DMS 273 (cell line): ENCODE measurements around the gene ERP27.

Experiments
- DNase-seq: peaks from one replicate; lab custom pipeline; 2025; ENCODE audit not compliant: unreplicated experiment; lab: John Stamatoyannopoulos, UW

Gene ERP27

DNA sequence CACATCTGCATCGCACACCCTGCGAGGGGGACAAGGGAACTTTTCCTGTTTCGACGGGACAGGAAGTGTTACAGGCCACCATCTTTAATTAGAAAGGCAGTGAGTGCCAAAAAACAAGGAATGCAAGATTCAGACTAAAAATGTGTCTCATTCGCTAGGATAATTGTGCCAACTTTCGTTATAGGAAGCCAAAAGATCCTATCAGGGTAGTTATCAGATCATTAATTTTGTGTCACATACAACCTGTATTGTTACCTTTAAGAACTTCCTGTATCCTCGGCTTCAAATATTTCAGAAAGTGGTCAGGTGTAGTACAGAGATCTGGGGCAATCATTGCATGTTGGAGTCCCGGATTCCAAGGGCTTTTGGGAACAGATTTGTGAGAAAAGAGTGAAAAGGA lies 33.5 kb downstream of the ERP27 start:
- no peak for DNase-seq

DNA sequence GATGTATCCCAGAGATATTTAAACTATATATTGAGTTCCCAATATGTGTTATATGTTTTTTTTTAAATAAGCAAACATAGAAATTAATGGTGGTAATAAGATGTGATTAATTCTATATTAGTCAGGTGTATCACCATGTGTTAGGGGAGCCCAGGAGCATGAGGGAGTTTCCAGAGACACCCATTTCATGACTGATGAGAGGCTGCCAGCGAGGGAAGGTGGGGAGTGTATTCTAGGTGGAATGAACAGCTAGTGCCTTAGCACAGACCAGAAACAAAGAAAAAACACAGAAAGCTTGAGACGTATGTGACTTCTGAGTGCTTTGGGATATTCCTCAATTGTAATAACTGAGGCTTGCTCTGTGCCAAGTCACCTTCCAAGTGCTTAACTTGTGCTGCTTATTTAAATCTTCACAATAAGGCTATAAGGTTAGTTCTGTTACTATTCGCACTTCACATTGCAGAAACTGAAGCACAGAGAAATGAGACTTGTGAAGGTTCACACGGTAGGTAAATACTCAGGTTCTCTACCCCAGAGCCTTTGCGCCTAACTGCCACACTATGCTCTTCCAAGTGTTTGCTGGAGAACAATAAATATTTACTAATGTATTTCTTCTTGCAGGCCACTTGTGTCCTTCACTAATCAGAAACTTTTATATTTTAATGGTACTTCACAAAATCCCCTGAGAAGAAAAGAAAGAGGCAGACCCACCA lies 34.8 kb downstream of the ERP27 start:
- DNase-seq, result no peak

DNA sequence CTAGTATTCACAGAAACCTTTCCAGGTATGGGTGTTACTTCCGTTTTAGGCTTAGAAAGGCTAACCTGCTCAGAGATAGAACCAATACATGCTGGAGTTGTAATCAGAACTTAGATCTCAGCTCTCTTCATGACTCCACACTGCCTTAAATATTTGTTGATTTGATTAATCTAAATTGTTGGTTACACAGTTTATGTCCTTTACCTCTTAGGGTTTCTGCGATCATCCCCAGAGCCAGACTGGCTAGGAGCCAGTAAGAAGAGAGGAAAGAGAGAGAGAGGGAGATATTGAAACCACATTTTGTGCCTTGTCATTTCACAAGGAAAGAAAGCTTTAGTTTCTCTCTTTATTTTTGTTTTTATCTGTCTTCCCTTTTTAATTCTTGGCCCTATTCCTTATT lies 35.9 kb downstream of the ERP27 start:
- DNase-seq, result peak; percentile 1

DNA sequence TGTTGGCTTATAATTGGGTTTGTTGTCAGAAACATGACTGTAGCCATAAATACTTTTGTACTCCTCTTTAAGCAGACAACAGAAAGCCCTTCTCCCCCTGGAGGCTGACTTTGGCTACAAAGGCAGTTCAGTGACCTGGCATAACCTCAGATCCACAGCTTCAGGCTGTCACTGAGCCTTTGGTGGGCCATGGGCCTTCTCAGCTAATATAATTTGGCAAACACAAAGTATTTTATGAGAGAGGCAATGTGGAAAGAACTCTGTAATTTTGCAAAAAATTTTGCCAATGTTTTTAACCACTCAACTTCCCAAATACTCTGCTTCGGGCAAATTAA lies 37.1 kb downstream of the ERP27 start:
- DNase-seq, result peak; percentile 16

DNA sequence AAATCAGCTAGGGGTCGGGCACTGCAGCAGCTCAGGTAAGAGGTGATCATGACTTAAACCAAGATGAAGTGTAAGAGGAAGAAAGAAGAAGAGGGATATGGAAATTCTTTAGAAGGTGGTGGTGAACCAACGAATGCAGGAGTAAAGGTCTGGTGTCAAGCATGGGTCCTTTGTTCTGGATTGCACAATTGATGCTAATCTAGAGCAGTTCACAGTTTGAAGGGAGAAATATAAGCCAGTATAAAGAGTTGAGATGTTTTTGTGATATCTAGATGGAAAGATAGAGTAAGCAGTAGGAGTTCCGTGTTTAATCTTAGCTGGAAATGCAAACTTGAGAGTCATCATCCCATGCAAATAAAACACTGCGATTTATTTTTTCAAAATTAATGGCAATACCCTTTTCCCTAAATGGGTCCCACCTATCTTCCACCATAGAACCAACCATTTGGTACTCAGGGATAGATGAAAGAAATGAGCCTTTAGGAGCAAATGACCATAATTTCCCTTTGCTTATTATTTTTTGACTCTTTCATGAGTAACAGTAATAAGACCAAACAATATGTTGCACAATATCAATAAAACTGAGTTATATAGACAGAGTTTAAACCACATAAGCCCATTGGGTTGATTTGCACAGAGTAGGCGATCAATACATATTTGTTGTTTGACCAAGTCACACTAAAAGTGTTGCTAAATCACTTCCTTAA lies 37.7 kb downstream of the ERP27 start:
- no peak for DNase-seq

DNA sequence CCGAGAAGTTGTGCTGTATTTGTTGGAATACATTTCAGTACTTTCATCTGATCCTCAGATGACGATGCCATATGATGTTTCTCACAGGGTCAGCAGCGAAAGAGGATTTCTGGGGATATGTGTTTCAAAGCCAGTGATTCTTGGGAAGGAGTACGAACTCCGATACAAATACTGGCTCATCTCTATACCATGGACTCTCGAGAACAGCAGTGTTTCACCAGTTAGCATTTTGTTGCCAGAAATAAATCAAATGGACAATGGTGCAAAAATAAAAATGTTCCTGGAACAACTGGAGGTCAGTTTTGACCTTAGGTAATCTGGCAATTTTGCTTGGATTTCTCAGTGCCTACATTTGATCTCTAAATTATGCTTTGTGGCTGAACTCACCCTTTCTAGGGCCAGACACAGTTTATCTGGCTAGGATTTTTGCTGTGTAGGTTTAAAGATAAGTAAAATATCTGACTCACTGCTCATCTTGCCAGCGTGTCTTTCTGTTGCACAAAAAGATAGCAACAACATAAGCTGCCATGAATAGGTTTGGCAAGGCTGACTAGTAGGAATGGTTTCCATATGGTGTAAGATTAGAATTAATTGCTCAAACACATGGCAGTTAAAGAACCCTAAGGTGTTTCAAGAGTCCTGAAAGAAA lies 41.7 kb downstream of the ERP27 start:
- peak; percentile 88 for DNase-seq

DNA sequence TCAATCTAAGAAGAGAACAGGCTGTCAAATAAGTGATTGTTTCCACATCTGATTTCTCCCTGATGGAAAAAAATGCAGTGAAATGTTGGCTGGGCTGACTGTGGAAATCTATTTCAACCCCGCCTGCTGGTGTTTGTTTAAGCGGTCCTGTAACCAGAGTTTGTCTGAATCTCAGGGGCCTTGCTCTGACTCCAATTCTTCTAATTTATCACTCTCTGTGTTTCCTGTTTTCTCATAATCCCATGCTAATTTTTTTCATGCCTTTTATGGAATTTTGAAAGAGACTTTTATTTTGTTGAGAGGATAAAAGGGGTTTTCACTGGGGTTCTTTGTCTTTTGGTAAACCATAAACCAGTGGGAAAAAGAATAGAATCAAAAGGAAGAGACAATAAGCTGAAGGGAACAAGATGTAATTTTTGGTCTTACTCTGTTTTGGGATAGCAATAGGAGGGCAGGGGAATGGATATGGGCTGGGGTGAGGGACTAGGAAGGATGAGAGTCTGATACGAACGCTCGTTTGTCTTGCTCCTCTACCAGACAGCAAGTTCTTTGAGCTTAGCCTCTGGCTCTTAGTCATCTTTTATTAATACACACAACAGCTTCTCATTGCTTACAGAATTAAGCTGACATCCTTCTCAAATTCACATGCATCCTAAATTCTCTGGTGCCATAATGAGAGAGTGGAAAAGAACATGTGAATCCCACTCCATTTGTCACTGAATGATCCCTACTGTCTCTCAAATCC lies 44.7 kb downstream of the ERP27 start:
- DNase-seq, result no peak

DNA sequence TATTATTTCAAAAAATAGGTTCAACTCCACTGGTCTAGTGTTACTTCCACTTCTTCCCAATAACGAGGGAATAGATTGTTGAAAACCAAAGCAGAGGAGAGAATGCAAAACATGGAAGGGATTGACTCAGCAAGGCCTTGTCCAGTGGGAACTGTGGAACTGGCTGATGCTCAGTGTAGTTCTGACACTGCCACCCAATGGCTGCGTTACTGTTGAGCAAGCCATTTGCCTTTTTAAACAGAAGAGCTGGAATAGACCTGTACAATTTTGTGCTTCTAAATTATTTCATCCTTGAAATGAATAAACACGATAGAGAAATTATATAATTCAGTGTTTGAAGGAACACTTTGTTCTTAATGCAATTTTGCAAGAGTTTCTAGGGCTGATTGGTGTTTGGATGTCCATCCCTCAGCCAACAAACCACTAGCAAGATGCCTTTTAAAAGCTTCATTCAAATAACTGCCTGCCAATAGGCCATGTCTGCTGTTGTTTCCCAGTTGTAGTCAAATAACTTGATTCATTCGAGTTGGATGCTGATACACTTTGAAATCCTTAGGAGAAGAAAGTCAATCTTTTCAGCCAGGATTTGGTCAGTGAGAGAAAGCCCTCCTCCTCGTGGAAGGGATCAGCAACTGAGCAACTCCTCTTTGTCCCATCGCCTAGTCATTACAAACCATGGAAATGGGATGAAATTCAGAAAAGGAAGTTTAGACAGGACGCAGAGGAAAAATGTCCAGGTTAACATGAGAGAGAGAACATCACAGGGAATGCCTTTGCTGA lies 45.4 kb downstream of the ERP27 start:
- peak; percentile 32 for DNase-seq

DNA sequence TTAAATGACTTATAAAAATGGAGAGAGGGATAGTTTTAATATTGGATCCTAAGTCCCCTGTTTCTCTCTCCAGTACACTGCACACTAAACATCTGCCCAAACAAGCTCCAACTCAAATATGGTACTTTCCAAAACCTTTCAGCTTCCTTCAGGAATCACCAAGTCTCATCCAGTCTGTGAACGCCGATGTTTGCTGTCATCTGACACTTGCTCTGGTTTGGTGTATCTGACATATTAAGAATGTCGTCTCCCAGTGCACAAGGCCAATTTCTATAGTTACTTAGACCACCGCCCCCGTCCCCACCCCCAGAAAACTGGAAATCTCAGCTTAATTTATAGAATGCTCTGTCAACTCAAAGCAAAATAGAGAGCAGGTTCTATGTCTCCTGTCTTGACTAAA lies 47.6 kb downstream of the ERP27 start:
- no peak for DNase-seq

DNA sequence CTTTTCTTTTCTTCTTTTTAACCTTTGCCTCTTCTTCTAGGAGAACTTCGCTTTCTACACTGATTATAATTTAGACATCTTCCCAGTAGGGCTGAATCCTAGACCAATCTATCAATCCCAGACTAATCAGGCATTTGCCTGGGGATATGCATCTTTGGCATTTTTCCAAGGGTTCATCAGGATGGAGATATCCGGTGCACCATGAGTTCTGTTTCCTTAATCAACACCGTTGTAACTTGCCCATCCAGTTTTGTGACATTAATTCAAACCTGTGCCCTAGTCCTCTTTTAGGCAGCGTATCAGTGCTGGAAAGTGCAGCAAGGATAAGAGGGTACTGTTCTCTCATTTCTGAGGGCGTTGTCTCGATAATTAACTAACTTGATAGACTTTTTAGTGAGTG lies 52.1 kb downstream of the ERP27 start:
- DNase-seq, result peak; percentile 38

DNA sequence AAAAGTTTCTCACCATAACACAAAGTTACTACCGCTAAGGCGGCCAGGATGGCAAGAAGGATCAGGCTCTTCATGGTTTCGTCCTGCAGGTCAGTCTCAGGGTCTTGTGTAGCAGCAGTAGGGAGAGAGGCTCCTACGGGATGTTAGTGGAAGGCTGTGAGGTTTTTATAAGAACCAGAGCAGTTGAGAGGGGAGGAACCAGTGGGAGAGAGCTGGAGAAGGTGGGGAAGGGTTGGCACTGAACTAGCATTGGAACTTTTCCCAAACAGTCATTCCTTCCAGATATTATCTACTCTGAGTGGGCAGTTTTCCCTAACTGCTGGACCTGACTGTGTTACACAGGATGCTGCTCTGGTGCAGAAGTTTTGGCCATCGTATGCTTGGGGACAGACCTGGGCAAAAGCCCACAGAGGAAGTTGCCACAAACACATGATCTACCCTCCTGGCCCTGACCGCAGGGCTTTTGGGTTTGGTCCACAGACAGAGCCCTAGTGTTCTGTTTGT lies 52.6 kb downstream of the ERP27 start, which contains the start of gene MGP:
Gene MGP (minus strand): TSS at position 137 of the 504 bp plus-strand sequence. CDS start 63 bp downstream, at position 74.
- peak; percentile 70 for DNase-seq

DNA sequence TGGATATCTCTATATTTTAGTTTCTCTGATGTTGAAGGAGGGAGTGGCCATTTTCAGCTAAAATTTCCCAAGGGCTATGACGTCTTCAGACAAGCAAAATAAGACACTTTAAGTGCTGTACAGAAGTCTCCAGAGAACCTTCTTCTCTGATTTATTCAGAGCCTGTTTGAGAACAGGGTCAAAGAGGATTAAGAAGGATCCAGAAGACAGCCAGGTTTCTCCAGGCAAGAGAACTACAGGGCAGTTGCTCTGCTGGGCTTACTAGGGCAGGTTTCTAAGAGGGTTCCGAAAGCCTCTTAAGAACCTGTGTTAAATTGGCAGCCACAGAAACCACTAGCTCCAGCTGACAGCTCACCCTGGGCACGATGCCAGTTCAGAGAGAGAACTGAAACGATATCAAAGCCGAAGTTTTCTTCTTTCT lies 53.9 kb downstream of the ERP27 start:
- peak; percentile 92 for DNase-seq

DNA sequence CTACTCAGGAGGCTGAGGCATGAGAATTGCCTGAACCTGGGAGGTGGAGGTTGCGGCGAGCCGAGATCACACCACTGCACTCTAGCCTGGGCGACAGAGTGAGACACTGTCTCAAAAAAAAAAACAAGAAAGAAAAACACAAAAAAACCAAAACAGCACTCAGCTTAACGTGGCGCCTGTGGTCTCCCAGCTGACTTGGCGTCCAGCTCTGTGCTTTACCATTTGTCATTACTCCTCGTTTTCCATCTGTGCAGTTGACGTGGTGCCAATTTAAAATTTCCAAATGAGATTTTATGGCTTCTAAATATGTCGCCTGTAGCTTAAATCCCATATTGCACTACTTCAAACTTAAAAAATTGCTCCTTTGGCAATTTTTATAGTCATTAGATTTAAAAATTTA lies 54.7 kb downstream of the ERP27 start:
- DNase-seq, result peak; percentile 82

DNA sequence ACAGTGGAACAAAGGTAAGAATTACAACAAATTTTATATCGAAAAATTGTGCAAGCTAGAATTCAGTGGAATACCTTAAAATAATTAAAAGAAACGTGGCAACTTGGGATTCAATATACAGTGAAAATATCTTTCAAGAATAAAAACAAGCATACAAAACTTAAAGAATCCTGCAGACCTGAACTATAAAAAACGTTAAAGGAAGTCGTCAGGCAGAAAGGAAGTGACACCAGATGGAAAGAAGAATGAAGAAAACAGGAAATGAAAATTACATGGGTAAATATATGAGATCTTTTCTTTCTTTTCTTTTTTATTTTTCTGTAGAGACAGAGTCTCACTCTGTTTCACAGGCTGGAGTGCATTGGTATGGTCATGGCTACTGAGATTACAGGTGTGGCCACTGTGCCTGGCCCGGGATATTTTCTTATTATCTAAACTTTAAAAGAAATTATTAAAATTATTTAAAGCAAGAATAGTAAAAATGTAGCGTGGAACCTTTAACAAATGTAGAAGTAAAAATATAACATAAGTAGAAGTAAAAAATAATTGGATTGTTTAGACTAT lies 57.4 kb downstream of the ERP27 start:
- no peak for DNase-seq

DNA sequence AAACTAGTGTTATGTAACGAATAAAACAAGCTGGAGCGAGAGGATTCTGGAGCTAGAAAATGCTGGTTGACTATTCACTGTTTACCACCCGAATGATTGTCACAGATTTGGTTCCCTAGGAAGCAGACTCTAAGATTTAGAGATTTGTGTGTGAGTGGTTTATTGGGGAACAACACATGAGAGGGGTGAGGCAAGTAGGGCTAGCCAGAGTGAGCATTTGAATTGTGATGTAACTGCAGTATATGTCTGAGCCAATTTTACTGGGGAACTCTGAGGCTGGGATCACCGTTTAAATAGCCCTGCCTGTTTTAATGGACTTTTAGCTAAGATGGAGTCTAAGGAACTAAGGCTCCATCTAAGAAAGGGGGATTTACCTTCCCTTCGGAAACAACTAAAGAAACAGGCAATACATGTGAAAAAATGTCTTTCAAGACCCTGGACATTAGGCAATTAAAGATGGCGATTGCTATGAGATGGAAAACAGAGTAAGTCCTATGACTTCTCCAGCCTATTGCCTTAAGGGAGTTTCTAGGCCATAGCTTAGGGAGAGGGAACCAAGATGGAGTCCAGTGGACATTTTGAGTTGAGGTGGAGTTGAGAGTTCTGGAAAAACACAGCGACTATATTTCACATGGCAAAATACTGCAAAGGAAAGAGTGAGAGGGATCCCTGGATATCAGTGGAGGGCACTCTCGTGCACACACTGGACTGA lies 59.0 kb downstream of the ERP27 start:
- DNase-seq, result no peak

DNA sequence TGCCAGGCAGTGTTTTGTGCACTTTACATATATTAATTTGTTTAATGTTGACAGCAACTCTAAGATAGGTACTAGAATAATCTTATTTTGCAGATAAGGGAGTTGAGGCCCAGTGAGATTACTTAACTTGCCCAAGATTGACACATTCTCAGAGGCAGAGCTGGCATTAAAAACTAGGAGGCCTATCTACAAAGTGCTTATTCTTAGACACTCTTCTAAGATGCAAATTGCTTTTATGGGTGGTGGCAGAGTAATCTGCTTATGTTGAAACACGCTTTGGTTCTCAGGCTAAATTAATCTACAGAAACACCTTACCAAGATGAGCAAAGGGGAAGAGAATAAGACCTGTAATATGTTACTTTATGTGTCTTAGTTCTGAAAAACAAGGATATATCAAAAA lies 59.8 kb downstream of the ERP27 start:
- no peak for DNase-seq

DNA sequence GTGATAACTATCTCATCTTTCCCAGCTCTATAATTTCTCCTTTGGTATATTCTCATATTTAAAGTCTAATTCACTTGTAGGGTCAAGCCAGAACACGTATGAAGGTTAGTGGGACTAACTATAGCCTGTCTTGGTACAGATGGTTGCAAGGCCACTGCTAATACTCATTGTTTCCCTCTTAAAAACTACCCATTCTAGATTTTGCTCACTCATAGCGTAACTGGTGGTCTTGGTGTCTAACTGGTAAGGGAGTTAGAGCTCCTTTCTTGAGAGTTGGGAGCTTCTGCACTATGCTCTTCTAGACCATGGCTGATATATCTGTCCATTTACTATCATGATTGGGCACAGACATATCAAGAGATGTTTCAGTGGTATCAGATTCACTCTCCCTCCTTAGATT lies 61.5 kb downstream of the ERP27 start:
- DNase-seq, result no peak

DNA sequence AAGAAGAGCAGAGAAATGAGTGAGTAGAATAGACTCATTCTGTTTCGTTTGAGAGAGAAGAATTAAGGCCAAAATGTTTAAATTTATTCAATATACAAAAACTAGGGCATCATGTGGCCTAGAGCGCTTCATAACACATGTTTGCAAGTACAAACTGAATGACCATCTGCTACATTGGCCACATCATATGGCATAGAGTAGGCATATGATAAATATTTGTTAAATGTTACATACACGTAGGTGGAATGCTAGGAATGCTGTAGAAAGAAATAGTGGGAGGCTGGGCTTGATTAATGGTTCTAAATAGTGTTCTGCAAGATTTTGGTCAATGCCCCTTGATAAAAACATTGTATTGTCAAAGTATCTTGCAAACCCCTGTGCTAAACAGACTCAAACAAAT lies 63.5 kb downstream of the ERP27 start:
- peak; percentile 66 for DNase-seq

DNA sequence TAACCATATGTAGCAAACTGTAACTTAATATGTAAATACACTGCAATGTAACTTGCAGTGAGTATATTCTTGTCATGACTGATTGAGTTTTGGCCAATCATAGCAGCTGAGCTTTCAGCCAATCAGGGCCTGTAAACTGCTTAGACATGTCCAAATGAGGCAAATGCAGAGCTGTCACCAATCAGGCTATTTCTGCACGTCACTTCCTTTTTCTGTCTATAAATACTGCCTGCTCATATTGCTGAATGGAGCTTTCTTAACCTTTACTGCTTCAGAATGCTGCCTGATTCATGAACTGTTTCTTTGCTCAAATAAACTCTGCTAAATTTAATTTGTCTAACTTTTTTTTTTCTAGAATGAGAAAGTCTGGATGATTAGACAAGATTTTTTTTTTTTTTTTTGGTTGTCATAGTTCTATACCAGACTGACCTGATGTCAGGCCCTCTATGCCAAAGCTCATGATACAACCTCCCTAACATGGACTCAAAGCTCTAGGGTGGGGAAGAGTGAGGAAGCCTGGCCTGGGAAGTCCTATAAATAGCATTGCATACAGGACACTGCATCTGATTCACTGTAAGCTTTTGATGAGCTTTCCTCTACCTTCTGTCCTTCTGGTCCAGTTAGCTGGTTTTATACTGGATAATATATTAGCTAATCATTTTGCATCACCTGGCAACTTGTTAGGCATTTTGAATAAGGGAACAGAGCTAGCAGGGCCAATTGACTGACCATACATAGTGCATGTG lies 64.7 kb downstream of the ERP27 start:
- peak; percentile 67 for DNase-seq
